ENCODE measurements around the gene FAM20C.

GRCh38 chr7:190196-190595, 2.2 kb upstream of the FAM20C start:
- TF ChIP-seq CTCF (IDR thresholded peaks at IDR 0.05) (no peak), ZFX (IDR thresholded peaks at IDR 0.05; ENCODE audit: borderline replicate concordance) (no peak)

Data from 22Rv1 (cell line).